Measurements from ENCODE around the gene LRBA.
A peak's percentile ranks its signal among the peaks of the same experiment; 100 is the strongest.

- no peak for TF ChIP-seq TOE1 (IDR thresholded peaks at IDR 0.05; ENCODE audit: borderline replicate concordance)
- no peak for TF ChIP-seq TOE1 (CRISPR knock-in tag; IDR thresholded peaks at IDR 0.05; ENCODE audit: borderline replicate concordance, low read depth)
- no peak for TF ChIP-seq CTCF (IDR thresholded peaks at IDR 0.05 in 2 of 3, conservative IDR thresholded peaks at IDR 0.05 in 1 of 3; ENCODE audit: insufficient read depth in 2 of 3, low read depth in 1 of 3, low read length in 3 of 3)
- TF ChIP-seq FOSL1 (tag; conservative IDR thresholded peaks at IDR 0.05): peak; percentile 95
- TF ChIP-seq POLR2A (conservative IDR thresholded peaks at IDR 0.05): no peak
These were observed 777.8 kb downstream of the LRBA start for GRCh38 chr4:150237110-150237872.

Data from K562 (cell line).